Posterior vena cava (tissue), 2 donors: Measurements from ENCODE around the gene DOK4. TPM values are rescaled to one million over a fixed set of nuclear protein-coding genes. Genes with fewer than 3 reads are reported as not detected.
A peak's percentile ranks its signal among the peaks of the same experiment; 100 is the strongest.

Source experiments
- DNase-seq: peaks from one replicate; pipeline ENCODE4 v3.0.0-alpha.2; 2020; ENCODE audit warnings: low spot score
- intact Hi-C, 2 donors: fragments of 100-400 bp; cut with DNase I; formaldehyde crosslinking; loops; one replicate each; pipeline versions ENCODE4 v1.14.1 to v1.14.2; 2022 to 2023
- long read RNA-seq, 2 donors: library from polyadenylated mRNA; unstranded; transcript quantifications; one replicate each; pipeline ENCODE4 v2.0.0, GENCODE V29; 2020 to 2021
- total RNA-seq, 2 donors: library from RNA; stranded (reverse); fragmentation: NEBNext Ultra II Directional; extraction: Animal tissue kit (Norgen Biotek cat#: 25700); gene quantifications; one replicate each; pipeline ENCODE4 v1.2.1, GENCODE V29; 2021
- donor health status: DM: yes; HTN: yes; CAD: no.
- donor health status: DM: yes; HTN: yes; CAD: no.

Gene DOK4
- 10 to 100 TPM; 29.2 to 31.1 TPM for total RNA-seq
- long read RNA-seq, donor 1, transcript DOK4-201 (9 exons, 2,772 nt), result major isoform, 6 of 31 reads
- long read RNA-seq, donor 1, partial matches to known transcripts, result 9 of 31 reads
- long read RNA-seq, donor 1, other reads (novel, unspliced or antisense), result 14 of 31 reads
- long read RNA-seq, donor 2, transcript DOK4-218 (8 exons, 1,848 nt), result major isoform, 5 of 40 reads
- long read RNA-seq, donor 2, partial matches to known transcripts, result 6 of 40 reads
- long read RNA-seq, donor 2, other reads (novel, unspliced or antisense), result 24 of 40 reads

GRCh38 chr16:57485916-57486857, at the start of gene DOK4:
TSS of gene DOK4 (minus strand) at chr16:57486493. CDS start at chr16:57479507, 6,986 bp downstream.
- DNase-seq, result peak; percentile 94
- intact Hi-C loops, result no loop called here

- DNase-seq, result peak; percentile 98
- intact Hi-C loops, result no loop called here
Measured at GRCh38 chr16:57535680-57536305, 49.5 kb upstream of the DOK4 start.

GRCh38 chr16:57534881-57535658, 48.8 kb upstream of the DOK4 start:
- intact Hi-C loops, result no loop called here
- DNase-seq, result peak; percentile 78

GRCh38 chr16:57534337-57534880, 48.1 kb upstream of the DOK4 start:
- DNase-seq, result peak; percentile 5
- intact Hi-C loops, result no loop called here

GRCh38 chr16:57533431-57534336, 47.4 kb upstream of the DOK4 start:
- intact Hi-C loops, result no loop called here

GRCh38 chr16:57532266-57532625, 46.0 kb upstream of the DOK4 start:
- DNase-seq, result peak; percentile 68
- intact Hi-C loops, result no loop called here

More at GRCh38 chr16:57533431-57534336, 47.4 kb upstream of the DOK4 start:
- DNase-seq, result peak; percentile 76

GRCh38 chr16:57531635-57532265, 45.5 kb upstream of the DOK4 start:
- intact Hi-C loops, result no loop called here
- peak; percentile 20 for DNase-seq

- intact Hi-C loops, result no loop called here
- DNase-seq, result peak; percentile 49
Measured at GRCh38 chr16:57531253-57531575, 44.9 kb upstream of the DOK4 start.

- peak; percentile 65 for DNase-seq
- intact Hi-C loops, result no loop called here
Measured at GRCh38 chr16:57530522-57531252, 44.4 kb upstream of the DOK4 start.

GRCh38 chr16:57530104-57530521, 43.8 kb upstream of the DOK4 start:
- peak; percentile 86 for DNase-seq
- intact Hi-C loops, result no loop called here

- intact Hi-C loops, result no loop called here
- peak; percentile 67 for DNase-seq
Measured at GRCh38 chr16:57529391-57530103, 43.3 kb upstream of the DOK4 start.

- DNase-seq, result peak; percentile 76
- intact Hi-C loops, result no loop called here
Measured at GRCh38 chr16:57528499-57529390, 42.5 kb upstream of the DOK4 start.

GRCh38 chr16:57527610-57528360, 41.5 kb upstream of the DOK4 start:
- intact Hi-C loops, result no loop called here
- peak; percentile 57 for DNase-seq

GRCh38 chr16:57527027-57527426, 40.7 kb upstream of the DOK4 start:
- intact Hi-C loops, result no loop called here
- DNase-seq, result peak; percentile 59

GRCh38 chr16:57526498-57526897, 40.2 kb upstream of the DOK4 start:
- DNase-seq, result peak; percentile 76
- intact Hi-C loops, result no loop called here
